Heart left ventricle (tissue), 16 donors: ENCODE data around the gene TNIK. TPM values are rescaled to one million over a fixed set of nuclear protein-coding genes. Genes with fewer than 3 reads are reported as not detected.

Experiments
- ATAC-seq, 4 donors: fragments of 200-7000 bp; cut with Tn5 transposase; one replicate each; pipeline ENCODE4 v1.9.1; 2020 to 2022; ENCODE audit warnings: moderate library complexity in 4 of 4, mild to moderate bottlenecking in 3 of 4, moderate number of reproducible peaks in 1 of 4
- DNase-seq, 5 donors: peaks; one replicate each; pipeline ENCODE4 v3.0.0-alpha.2; 2020
- H3K27ac ChIP-seq, 12 donors: fragments of 200-600 bp; sonication (generic) in 4 of 12; one replicate each; pipeline versions ENCODE4 v1.5.0 to v1.8.0; 2016 to 2022; ENCODE audit warnings: mild to moderate bottlenecking in 2 of 12
- H3K27me3 ChIP-seq, 9 donors: fragments of 200-600 bp; sonication (generic) in 2 of 9; one replicate each; pipeline versions ENCODE4 v1.5.1 to v1.8.0; 2016 to 2022; ENCODE audit warnings: mild to moderate bottlenecking in 3 of 9
- H3K36me3 ChIP-seq, 9 donors: fragments of 200-600 bp; sonication (generic) in 2 of 9; one replicate each; pipeline versions ENCODE4 v1.5.0 to v1.8.0; 2018 to 2022; ENCODE audit warnings: mild to moderate bottlenecking in 2 of 9
- H3K4me1 ChIP-seq, 12 donors: fragments of 200-600 bp; sonication (generic) in 4 of 12; one replicate each; pipeline versions ENCODE4 v1.5.0 to v1.8.0; 2016 to 2022; ENCODE audit warnings: mild to moderate bottlenecking in 3 of 12
- H3K4me3 ChIP-seq, 12 donors: fragments of 200-600 bp; sonication (generic) in 4 of 12; one replicate each; pipeline versions ENCODE4 v1.5.0 to v1.8.0; 2017 to 2022; ENCODE audit warnings: mild to moderate bottlenecking in 9 of 12, moderate library complexity in 4 of 12
- H3K9me3 ChIP-seq, 12 donors: fragments of 200-600 bp; sonication (generic) in 4 of 12; one replicate each; pipeline versions ENCODE4 v1.5.0 to v1.8.0; 2016 to 2022; ENCODE audit warnings: mild to moderate bottlenecking in 1 of 12
- CTCF ChIP-seq, 12 donors: fragments of 200-600 bp; sonication (generic) in 4 of 12; IDR thresholded peaks; one replicate each; pipeline versions ENCODE4 v1.5.0 to v1.8.0; 2018 to 2022; ENCODE audit warnings: antibody characterized with exemption in 12 of 12, mild to moderate bottlenecking in 5 of 12
- POLR2A ChIP-seq, 2 donors: fragments of 450-650 bp; IDR thresholded peaks; one replicate each; pipeline ENCODE4 v1.6.1; 2017; ENCODE audit warnings: antibody characterized with exemption in 2 of 2, mild to moderate bottlenecking in 2 of 2, moderate library complexity in 2 of 2
- WGBS, 4 donors: extraction: QIAGEN DNeasy Blood & Tissue Kit in 2 of 4; methylation state at CpG; one replicate each; pipeline versions ENCODE4 v1.1.5 to v1.1.7; 2013 to 2018; 5-methylcytosine and 5-hydroxymethylcytosine counted together
- intact Hi-C, 10 donors: fragments of 100-400 bp; cut with DNase I; formaldehyde crosslinking; loops; one replicate each; pipeline versions ENCODE4 v1.11.1 to v1.14.2; 2022
- polyA plus RNA-seq, 2 donors: library from polyadenylated mRNA; stranded (reverse); fragments of 200-250 nt; gene quantifications; one replicate each; pipeline ENCODE4 v1.2.3, GENCODE V29; 2013
- total RNA-seq, 9 donors: library from RNA; depleted of rRNA in 2 of 9; stranded (reverse); fragments of >200 nt in 2 of 9; fragmentation: NEBNext Ultra II Directional in 3 of 9; extraction: Animal tissue kit (Norgen Biotek cat#: 25700) in 3 of 9; gene quantifications; one replicate each; pipeline versions ENCODE4 v1.1.0 to v1.2.4, GENCODE V29; 2016 to 2023
- donor health status: ischemic (EF 13 %, LVEDD 7.1; RV severe dilation, severe dysfunction).
- donor health status: healthy with polysubstance abuse.
- donor health status: DM: no; HTN: yes; CAD: no.
- donor health status: DM: no; HTN: no; CAD: no.
- donor health status: ischemic (EF 25% LVEDD 6.9; RV normal size, moderate dysfunction).
- donor health status: ischemic (EF 25% LVEDD 5.7; RV mildly dilated, moderate dysfunction).
- donor health status: healthy.
- donor health status: DM: yes; HTN: yes; CAD: no.
- donor health status: ischemic (EF 35%, LVEDD 5.7; RV mildly dilated, moderate dysfunction).
- donor health status: nonischemic (EF 11% LVEDD 7.7; RV severe dilation, severe dysfunction).
- donor health status: DM: yes; HTN: yes; CAD: no.
- donor health status: PGD.
- donor health status: ischemic (EF 29% LVEDD 5.4; RV normal size, mild dysfunction).
- donor health status: nonischemic (EF 23%, LVEDD 6.1; RV moderate dilation, normal function).

Gene TNIK
- total and polyA plus RNA-seq, 11 donors: 12.3 to 51.6 (median 32.4) TPM

GRCh38 chr3:171099911-171100310, 360.3 kb downstream of the TNIK start:
- H3K4me1 ChIP-seq: peaks cover 0 to 6% (median 0%) of the 10 kb centered on the region in 12 donors
- TF ChIP-seq CTCF (IDR thresholded peaks at IDR 0.05) (no peak), POLR2A (IDR thresholded peaks at IDR 0.05) (no peak)
- 83 to 86% (median 84%) methylated on average over 1 of the region's 1 CpG for WGBS, 4 donors

GRCh38 chr3:171095063-171095462, 365.1 kb downstream of the TNIK start:
- Histone ChIP-seq H3K27ac (no peak overlapping the region), H3K4me3 (no peak overlapping the region), H3K36me3 (peaks cover 0 to 19% (median 0%) of the 10 kb centered on the region in 9 donors), H3K9me3 (no peaks in the 10 kb centered on the region), H3K27me3 (no peaks in the 10 kb centered on the region), H3K4me1 (peaks cover 0 to 15% (median 5%) of the 10 kb centered on the region in 12 donors)
- 56 to 78% (median 60%) methylated on average over 1 of the region's 1 CpG for WGBS, 4 donors
- intact Hi-C loops: no loop called here
- ATAC-seq (no peak), DNase-seq (no peak)
- TF ChIP-seq POLR2A (IDR thresholded peaks at IDR 0.05) (no peak), CTCF (IDR thresholded peaks at IDR 0.05) (no peak)

More at GRCh38 chr3:171099911-171100310, 360.3 kb downstream of the TNIK start:
- DNase-seq: no peak
- Histone ChIP-seq H3K27me3 (no peaks in the 10 kb centered on the region), H3K36me3 (peaks cover 0 to 35% (median 2%) of the 10 kb centered on the region in 9 donors), H3K27ac (no peak overlapping the region), H3K4me3 (no peak overlapping the region), H3K9me3 (no peaks in the 10 kb centered on the region)
- intact Hi-C loops: no loop called here
- ATAC-seq: no peak

GRCh38 chr3:171094411-171094810, 365.8 kb downstream of the TNIK start:
- WGBS, 4 donors: 95 to 100% (median 97%) methylated on average over 3 of the region's 3 CpGs
- no peaks in the 10 kb centered on the region for H3K27me3 ChIP-seq
- peaks cover 0 to 12% (median 0%) of the 10 kb centered on the region in 9 donors for H3K36me3 ChIP-seq
- H3K4me3 ChIP-seq: no peak overlapping the region
- H3K9me3 ChIP-seq: no peaks in the 10 kb centered on the region
- ATAC-seq: no peak
- no peak for DNase-seq
- intact Hi-C loops: no loop called here
- H3K27ac ChIP-seq: no peak overlapping the region
- TF ChIP-seq CTCF (IDR thresholded peaks at IDR 0.05) (no peak), POLR2A (IDR thresholded peaks at IDR 0.05) (no peak)
- H3K4me1 ChIP-seq: peaks cover 0 to 22% (median 11%) of the 10 kb centered on the region in 12 donors

- no peaks in the 10 kb centered on the region for H3K9me3 ChIP-seq
- no peaks in the 10 kb centered on the region for H3K27me3 ChIP-seq
- H3K4me1 ChIP-seq: peaks cover 0 to 31% (median 17%) of the 10 kb centered on the region in 12 donors
- TF ChIP-seq CTCF (IDR thresholded peaks at IDR 0.05) (no peak), POLR2A (IDR thresholded peaks at IDR 0.05) (no peak)
- H3K4me3 ChIP-seq: no peak overlapping the region
- no peak for ATAC-seq
- H3K27ac ChIP-seq: no peak overlapping the region
- intact Hi-C loops: no loop called here
- peaks cover 0 to 5% (median 0%) of the 10 kb centered on the region in 9 donors for H3K36me3 ChIP-seq
- no peak for DNase-seq
Measured at GRCh38 chr3:171093462-171093861, 366.7 kb downstream of the TNIK start.
